GM12878 (cell line): ENCODE results near the gene LDLRAD4. TPM values are rescaled to one million over a fixed set of nuclear protein-coding genes. Genes with fewer than 3 reads are reported as not detected.

Experiments
- ATAC-seq: fragments of 200-7000 bp; cut with Tn5 transposase; 3 replicates; pipeline ENCODE4 v1.9.1; 2020; ENCODE audit warnings: mild to moderate bottlenecking, moderate library complexity
- BruUV-seq: library from RNA; stranded (reverse); fragments of 400-500 nt; replicated peaks from 2 replicates; lab custom pipeline; 2021; lab: Mats Ljungman, UMichigan
- CTCF ChIA-PET: fragments of 300-600 bp; sonication (Branson Sonifier 250); formaldehyde crosslinking; extraction: SDS; loops from one replicate; lab custom pipeline; 2021; ENCODE audit warnings: inconsistent platforms; lab: Yijun Ruan, JAX
- POLR2A ChIA-PET: fragments of 350-600 bp; formaldehyde crosslinking; extraction: SDS; loops from one replicate; lab custom pipeline; 2021; ENCODE audit warnings: inconsistent platforms; lab: Charles Lee
- RAD21 ChIA-PET: fragments of 300-600 bp; sonication (Branson Sonifier 250); formaldehyde crosslinking; loops from one replicate; lab custom pipeline; 2023; ENCODE audit warnings: antibody characterized with exemption; ENCODE audit not compliant: unreplicated experiment; lab: Charles Lee
- SMC1A ChIA-PET: fragments of 300-600 bp; sonication (Branson Sonifier 250); formaldehyde crosslinking; loops from one replicate; lab custom pipeline; 2023; ENCODE audit not compliant: unreplicated experiment, uncharacterized antibody; lab: Charles Lee
- DNase-seq: peaks from one replicate; pipeline ENCODE4 v3.0.0-alpha.2; 2011; ENCODE audit warnings: low read depth, low spot score
- FAIRE-seq: peaks from 3 replicates; lab custom pipeline; 2011; peaks lifted over from hg19 to GRCh38; lab: Jason Lieb, UNC
- H2AFZ ChIP-seq: 2 replicates; pipeline ENCODE4 v1.6.0; 2011; ENCODE audit warnings: low read depth, low read length, control low read depth; ENCODE audit not compliant: control insufficient read depth
- H3K27ac ChIP-seq: 2 replicates; pipeline ENCODE4 v1.5.1; 2011; ENCODE audit warnings: control low read depth; ENCODE audit not compliant: control insufficient read depth, insufficient read depth
- H3K27me3 ChIP-seq, 2 experiments: replicated peaks in 1 of 2; 2 replicates each; pipeline versions ENCODE4 v1.6.0 to v1.6.1; 2011; ENCODE audit warnings: low read length in 1 of 2; ENCODE audit not compliant: control insufficient read depth in 2 of 2, insufficient read depth in 2 of 2
- H3K36me3 ChIP-seq, 2 experiments: 2 replicates each; pipeline ENCODE4 v1.5.1; 2011; ENCODE audit warnings: low read length in 1 of 2; ENCODE audit not compliant: control insufficient read depth in 2 of 2, insufficient read depth in 2 of 2
- H3K4me1 ChIP-seq: 2 replicates; pipeline ENCODE4 v1.6.1; 2011; ENCODE audit warnings: mild to moderate bottlenecking, low read length, moderate library complexity, mixed read lengths; ENCODE audit not compliant: control insufficient read depth, insufficient read depth
- H3K4me2 ChIP-seq: 2 replicates; pipeline ENCODE4 v1.6.0; 2011; ENCODE audit warnings: control low read depth; ENCODE audit not compliant: control insufficient read depth, insufficient read depth
- H3K4me3 ChIP-seq: fragments of 200-600 bp; sonication (generic); 2 replicates; pipeline ENCODE4 v1.5.1; 2016
- H3K79me2 ChIP-seq: 2 replicates; pipeline ENCODE4 v1.6.0; 2011; ENCODE audit warnings: low read length; ENCODE audit not compliant: control insufficient read depth, insufficient read depth
- H3K9ac ChIP-seq: 2 replicates; pipeline ENCODE4 v1.8.0; 2011; ENCODE audit warnings: low read length, control low read depth, mixed read lengths; ENCODE audit not compliant: control insufficient read depth, insufficient read depth
- H3K9me3 ChIP-seq: replicated peaks from 3 replicates; pipeline ENCODE4 v1.5.1; 2011; ENCODE audit warnings: mild to moderate bottlenecking, low read length; ENCODE audit not compliant: control insufficient read depth, insufficient read depth
- H4K20me1 ChIP-seq: 2 replicates; pipeline ENCODE4 v1.6.0; 2011; ENCODE audit not compliant: control insufficient read depth, insufficient read depth
- ATF2 ChIP-seq: IDR thresholded peaks from 2 replicates; pipeline ENCODE4 v1.6.1; 2012; ENCODE audit warnings: low read length, inconsistent platforms
- BHLHE40 ChIP-seq, 2 experiments: fragments of 450-650 bp in 1 of 2; IDR thresholded peaks; 2 replicates each; pipeline ENCODE4 v1.6.1; 2011 to 2017; ENCODE audit warnings: low read depth in 2 of 2, borderline replicate concordance in 1 of 2, improper control_type of control experiment in 1 of 2, low read length in 1 of 2, mild to moderate bottlenecking in 1 of 2
- CREM ChIP-seq: IDR thresholded peaks from 2 replicates; pipeline ENCODE4 v1.6.1; 2014; ENCODE audit warnings: antibody characterized with exemption, low read depth
- ELK1 ChIP-seq: IDR thresholded peaks from 2 replicates; pipeline ENCODE4 v1.6.1; 2012; ENCODE audit warnings: low read depth, low read length, improper control_type of control experiment
- EP300 ChIP-seq, 2 experiments: fragments of 150-350 bp in 1 of 2; IDR thresholded peaks; 2 replicates each; pipeline ENCODE4 v1.6.1; 2011 to 2012; ENCODE audit warnings: low read depth in 2 of 2, low read length in 2 of 2, borderline replicate concordance in 1 of 2, improper control_type of control experiment in 1 of 2, inconsistent platforms in 1 of 2; ENCODE audit not compliant: control insufficient read depth in 1 of 2
- IKZF1 ChIP-seq: fragments of 450-650 bp; conservative IDR thresholded peaks from 2 replicates; pipeline ENCODE4 v1.6.1; 2017; ENCODE audit warnings: antibody characterized with exemption, mild to moderate bottlenecking
- IRF4 ChIP-seq: IDR thresholded peaks from 2 replicates; pipeline ENCODE4 v1.6.1; 2011; ENCODE audit warnings: low read depth, low read length
- NFYB ChIP-seq: IDR thresholded peaks from 2 replicates; pipeline ENCODE4 v1.6.1; 2011; ENCODE audit warnings: low read depth, mild to moderate bottlenecking, low read length, improper control_type of control experiment, moderate library complexity; ENCODE audit not compliant: insufficient read depth
- NR2F1 ChIP-seq: fragments of 450-650 bp; conservative IDR thresholded peaks from 2 replicates; pipeline ENCODE4 v1.6.1; 2017; ENCODE audit warnings: mild to moderate bottlenecking
- PML ChIP-seq: IDR thresholded peaks from 2 replicates; pipeline ENCODE4 v1.6.1; 2012; ENCODE audit warnings: low read length, inconsistent platforms
- RAD21 ChIP-seq: IDR thresholded peaks from 2 replicates; pipeline ENCODE4 v1.6.1; 2011; ENCODE audit warnings: mild to moderate bottlenecking, low read depth, low read length, moderate library complexity; ENCODE audit not compliant: insufficient read depth
- RB1 ChIP-seq: fragments of 450-650 bp; formaldehyde crosslinking; IDR thresholded peaks from 2 replicates; pipeline ENCODE4 v1.6.1; 2017; ENCODE audit warnings: mild to moderate bottlenecking, borderline replicate concordance
- ZBED1 ChIP-seq: IDR thresholded peaks from 2 replicates; pipeline ENCODE4 v1.6.1; 2016; ENCODE audit warnings: borderline replicate concordance
- ZBTB33 ChIP-seq: fragments of 450-650 bp; IDR thresholded peaks from 2 replicates; pipeline ENCODE4 v1.6.1; 2017; ENCODE audit warnings: mild to moderate bottlenecking
- ZBTB4 ChIP-seq: fragments of 450-650 bp; formaldehyde crosslinking; IDR thresholded peaks from 2 replicates; pipeline ENCODE4 v1.4.0; 2022; ENCODE audit warnings: mild to moderate bottlenecking, moderate library complexity
- WGBS: methylation state at CpG from one replicate; pipeline ENCODE4 v1.1.6; 2016; ENCODE audit warnings: low lambda C conversion rate; ENCODE audit not compliant: insufficient replicate concordance, insufficient coverage; ENCODE audit errors: missing lambda C conversion rate; 5-methylcytosine and 5-hydroxymethylcytosine counted together
- in situ Hi-C: fragments of 300-500 bp; cut with MboI; formaldehyde crosslinking; loops from 9 replicates; pipeline ENCODE4 v1.14.3; 2018; ENCODE audit warnings: mixed read lengths
- intact Hi-C: fragments of 100-400 bp; cut with micrococcal nuclease; formaldehyde crosslinking; loops from one replicate; pipeline ENCODE4 v1.14.2; 2022; ENCODE audit not compliant: unreplicated experiment
- polyA plus RNA-seq, 11 experiments: library from polyadenylated mRNA; depleted of rRNA in 4 of 11; unstranded in 6 of 11; stranded (reverse) in 5 of 11; fragments of >200 nt; fragmentation: Nextera tagmentation in 4 of 11; fragmentation: Illumina TruSeq in 1 of 11; extraction: Ambion mirVana in 4 of 11; extraction: Trizol in 1 of 11; gene quantifications; 1 replicate in 1 of 11; 2 replicates in 10 of 11; pipeline versions ENCODE4 v1.2.1 to v1.2.3, GENCODE V29; 2011 to 2016; ENCODE audit warnings: inconsistent platforms in 2 of 11, missing spikeins in 2 of 11, low read depth in 1 of 11
- total RNA-seq, 4 experiments: library from RNA; depleted of rRNA in 3 of 4; stranded (reverse); fragments of >200 nt in 3 of 4; fragmentation: Illumina TruSeq in 1 of 4; extraction: Trizol in 1 of 4; gene quantifications; 2 replicates each; pipeline versions ENCODE4 v1.2.1 to v1.2.3, GENCODE V29; 2013 to 2021

The LDLRAD4 gene
- total and polyA plus RNA-seq, 10 of the 15 experiments (the other 5 are each of a cell fraction or from before 2014, with no cell fraction given): 2.7 to 16.8 (median 11.2) TPM

- ChIA-PET POLR2A (no interaction called here), CTCF (no interaction called here), SMC1A (no interaction called here), RAD21 (no interaction called here)
- intact Hi-C loops (no loop called here), in situ Hi-C loops (no loop called here)
- Histone ChIP-seq H3K4me1 (peaks cover 3% of the 10 kb centered on the region; the same call in 1 of the 2 replicates), H3K9ac (no peak overlapping the region), H3K4me3 (no peak overlapping the region), H3K4me2 (no peak overlapping the region), H3K36me3 (no peaks in the 10 kb centered on the region), H4K20me1 (no peaks in the 10 kb centered on the region), H3K9me3 (no peaks in the 10 kb centered on the region), H3K27me3 (no peaks in the 10 kb centered on the region; a peak in 1 of 4 replicates), H2AFZ (no peak overlapping the region), H3K79me2 (no peaks in the 10 kb centered on the region), H3K27ac (no peak overlapping the region)
- BruUV-seq: no TSS peak
- 34% methylated on average over 7 of the region's 7 CpGs for WGBS
- no peak for DNase-seq
- no peak for FAIRE-seq
- no peak for ATAC-seq
- TF ChIP-seq CREM (no peak), ZBTB4 (CRISPR knock-in tag) (no peak), IRF4 (no peak), ELK1 (no peak), ZBED1 (no peak), ATF2 (no peak), BHLHE40 (IDR thresholded peaks at IDR 0.05; ENCODE audit: borderline replicate concordance in 1 of 2, low read depth in 2 of 2, low read length in 1 of 2) (no peak), IKZF1 (no peak), ZBTB33 (no peak), NFYB (no peak), RB1 (no peak), NR2F1 (no peak), RAD21 (no peak), EP300 (IDR thresholded peaks at IDR 0.05; ENCODE audit: borderline replicate concordance in 1 of 2, control insufficient read depth in 1 of 2, low read depth in 2 of 2, low read length in 2 of 2) (no peak), PML (no peak)
Measured at GRCh38 chr18:13283746-13284145, 65.2 kb downstream of the LDLRAD4 start.
